D721Med (cell line): Measurements from ENCODE around the gene SGPL1.
"Not testable (repeated sequence)": the region's sequence is repeated elsewhere in the genome, so short reads cannot be mapped to it uniquely, and the experiment has no call there.

ENCODE experiments used
- DNase-seq: peaks from one replicate; pipeline ENCODE4 v3.0.0; 2011; ENCODE audit warnings: low spot score; ENCODE audit not compliant: insufficient read length
- FAIRE-seq: peaks from 2 replicates; lab custom pipeline; 2011; peaks lifted over from hg19 to GRCh38; lab: Jason Lieb, UNC
- TF ChIP-seq, protein P1 (sequence below): IDR thresholded peaks from 2 replicates; pipeline ENCODE4 v1.5.1; 2012; ENCODE audit warnings: mild to moderate bottlenecking, control low read depth; ENCODE audit not compliant: insufficient read depth; ENCODE audit errors: missing control alignments

Gene SGPL1

DNA sequence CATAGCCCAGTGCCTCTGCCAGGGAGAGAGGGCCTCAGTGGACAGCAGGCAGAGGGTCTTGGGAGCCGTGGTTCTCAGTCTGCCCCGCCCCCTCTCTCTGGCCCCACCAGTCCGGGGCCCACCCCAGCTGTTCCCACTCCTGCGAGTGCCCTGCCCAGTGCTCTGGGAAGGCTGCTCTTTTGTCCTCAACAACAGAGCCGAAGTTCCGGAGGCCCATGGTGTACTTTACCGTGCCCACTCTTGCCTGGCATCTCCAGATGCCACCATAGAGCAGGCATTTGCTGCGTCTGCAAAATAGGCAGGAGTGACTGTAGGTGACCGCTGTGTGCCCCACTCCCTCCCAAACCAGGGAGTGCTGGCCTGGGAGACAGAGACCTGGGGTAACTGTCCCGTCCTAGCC lies 101.9 kb downstream of the SGPL1 start:
- FAIRE-seq (no peak), DNase-seq (no peak)
- TF ChIP-seq, protein P1, sequence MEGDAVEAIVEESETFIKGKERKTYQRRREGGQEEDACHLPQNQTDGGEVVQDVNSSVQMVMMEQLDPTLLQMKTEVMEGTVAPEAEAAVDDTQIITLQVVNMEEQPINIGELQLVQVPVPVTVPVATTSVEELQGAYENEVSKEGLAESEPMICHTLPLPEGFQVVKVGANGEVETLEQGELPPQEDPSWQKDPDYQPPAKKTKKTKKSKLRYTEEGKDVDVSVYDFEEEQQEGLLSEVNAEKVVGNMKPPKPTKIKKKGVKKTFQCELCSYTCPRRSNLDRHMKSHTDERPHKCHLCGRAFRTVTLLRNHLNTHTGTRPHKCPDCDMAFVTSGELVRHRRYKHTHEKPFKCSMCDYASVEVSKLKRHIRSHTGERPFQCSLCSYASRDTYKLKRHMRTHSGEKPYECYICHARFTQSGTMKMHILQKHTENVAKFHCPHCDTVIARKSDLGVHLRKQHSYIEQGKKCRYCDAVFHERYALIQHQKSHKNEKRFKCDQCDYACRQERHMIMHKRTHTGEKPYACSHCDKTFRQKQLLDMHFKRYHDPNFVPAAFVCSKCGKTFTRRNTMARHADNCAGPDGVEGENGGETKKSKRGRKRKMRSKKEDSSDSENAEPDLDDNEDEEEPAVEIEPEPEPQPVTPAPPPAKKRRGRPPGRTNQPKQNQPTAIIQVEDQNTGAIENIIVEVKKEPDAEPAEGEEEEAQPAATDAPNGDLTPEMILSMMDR: no peak

DNA sequence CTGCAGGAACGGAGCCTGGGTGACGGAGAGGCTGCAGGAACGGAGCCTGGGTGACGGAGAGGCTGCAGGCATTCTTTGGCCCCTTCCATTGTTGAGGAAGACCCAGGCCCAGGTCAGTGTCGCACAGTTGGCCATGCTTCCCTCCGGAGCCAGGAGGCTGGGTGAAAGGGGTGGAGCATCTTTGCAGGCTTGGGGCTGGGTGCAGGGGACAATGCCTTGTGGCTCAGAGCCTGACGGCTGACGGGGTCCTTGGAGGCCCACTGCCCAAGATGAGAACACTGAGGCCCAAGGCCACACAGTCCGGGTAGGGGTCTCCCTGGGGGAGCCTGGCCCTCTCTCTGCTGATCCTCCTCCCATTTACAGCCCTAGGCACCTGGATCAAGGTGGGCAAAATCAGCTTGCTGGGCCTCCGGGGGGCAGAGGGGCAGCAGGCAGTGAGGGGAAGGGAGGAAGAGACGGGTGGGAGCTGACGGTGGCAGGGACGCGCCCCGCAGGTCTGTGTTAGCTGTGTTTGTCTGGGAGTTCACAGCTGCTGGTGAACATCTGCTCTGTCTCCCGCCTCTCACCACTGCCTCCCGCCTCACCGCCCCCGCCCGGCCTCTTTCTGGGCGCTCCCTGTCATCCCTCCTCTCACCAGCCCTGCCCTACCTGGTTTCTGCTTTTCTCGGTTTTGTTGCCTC lies 103.2 kb downstream of the SGPL1 start:
- TF ChIP-seq, protein P1: no peak
- DNase-seq (no peak), FAIRE-seq (no peak)

- DNase-seq, FAIRE-seq: not testable (repeated sequence)
Measured at GRCh38 chr10:70919906-70920305, 104.2 kb downstream of the SGPL1 start.

- TF ChIP-seq, protein P1: no peak
- no peak for FAIRE-seq
- DNase-seq: no peak
Measured at GRCh38 chr10:70920519-70920918, 104.8 kb downstream of the SGPL1 start.

- FAIRE-seq (no peak), DNase-seq (no peak)
Measured at GRCh38 chr10:70921285-70921684, 105.5 kb downstream of the SGPL1 start.

GRCh38 chr10:70923696-70924095 lies 107.9 kb downstream of the SGPL1 start:
- DNase-seq: no peak
- no peak for FAIRE-seq
- TF ChIP-seq, protein P1: no peak

More at GRCh38 chr10:70921285-70921684, 105.5 kb downstream of the SGPL1 start:
- TF ChIP-seq, protein P1: no peak

DNA sequence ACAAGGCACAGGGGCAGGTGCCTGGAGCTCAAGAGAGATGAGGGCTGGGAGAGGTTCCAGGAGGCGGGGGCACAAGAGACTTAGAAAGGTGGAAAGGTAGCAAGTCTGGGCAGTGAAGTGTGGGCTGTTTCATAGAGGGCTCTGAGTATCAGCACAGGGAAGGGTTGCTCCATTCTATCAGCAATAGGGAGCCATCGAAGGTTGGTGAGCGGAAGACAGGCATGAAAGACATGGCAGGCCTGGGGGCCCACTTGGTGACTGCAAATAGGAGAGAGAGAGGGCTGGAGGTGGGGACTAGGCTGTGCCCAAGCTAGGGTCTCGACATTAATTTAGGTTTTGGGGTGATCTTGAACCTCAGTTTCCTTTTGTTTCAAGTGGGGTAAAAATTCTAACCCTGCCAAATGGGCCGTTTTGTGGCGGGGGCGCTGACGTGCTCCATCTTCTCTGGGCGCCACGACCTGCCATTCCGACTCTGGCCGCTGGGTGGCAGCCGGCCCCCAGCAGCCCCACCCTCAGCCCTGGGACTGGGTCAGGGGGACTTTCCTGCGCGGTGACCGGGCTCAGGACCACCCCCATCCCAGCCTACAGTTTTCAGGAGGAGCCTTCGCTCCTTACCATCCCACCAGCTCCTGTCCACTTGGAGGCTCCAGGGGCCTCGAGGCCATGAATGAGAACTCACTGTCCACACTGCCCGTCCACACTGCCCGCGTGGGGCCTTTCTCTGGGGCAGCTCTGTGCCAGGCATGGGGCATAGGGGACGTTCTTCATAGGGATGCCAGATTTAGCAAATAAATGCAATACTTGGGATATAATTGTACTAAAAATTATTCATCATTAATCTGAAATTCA lies 109.9 kb downstream of the SGPL1 start:
- DNase-seq (no peak), FAIRE-seq (no peak)
- TF ChIP-seq, protein P1: peak; percentile 70
